ENCODE measurements around the gene UGT1A10.

UGT1A10 gene

GRCh38 chr2:233764761-233765160 is 128.5 kb downstream of the UGT1A10 start:
- Histone ChIP-seq H2AFZ (no peak overlapping the region), H3K79me2 (no peaks in the 10 kb centered on the region), H3K4me1 (no peaks in the 10 kb centered on the region), H3K4me3 (ENCODE audit: low read depth, low read length) (no peak overlapping the region), H3K9me3 (ENCODE audit: control insufficient read depth, low read length) (no peaks in the 10 kb centered on the region), H3K4me2 (ENCODE audit: low read length) (no peak overlapping the region), H3K36me3 (ENCODE audit: control insufficient read depth, insufficient read depth, low read length) (no peaks in the 10 kb centered on the region), H3K27ac (no peak overlapping the region), H3K27me3 (ENCODE audit: control insufficient read depth, insufficient read depth, low read length) (no peaks in the 10 kb centered on the region), H3K9ac (no peak overlapping the region)
- no peak for TF ChIP-seq CTCF (IDR thresholded peaks at IDR 0.05)

- no peak overlapping the region for H3K4me2 ChIP-seq (ENCODE audit: low read length)
- H3K79me2 ChIP-seq = no peaks in the 10 kb centered on the region
- no peak overlapping the region for H2AFZ ChIP-seq
- H3K4me3 ChIP-seq (ENCODE audit: low read depth, low read length) = no peak overlapping the region
- H3K36me3 ChIP-seq (ENCODE audit: control insufficient read depth, insufficient read depth, low read length) = no peaks in the 10 kb centered on the region
- H3K9ac ChIP-seq = no peak overlapping the region
- H3K27me3 ChIP-seq (ENCODE audit: control insufficient read depth, insufficient read depth, low read length) = no peaks in the 10 kb centered on the region
- H3K9me3 ChIP-seq (ENCODE audit: control insufficient read depth, low read length) = no peaks in the 10 kb centered on the region
- no peak for TF ChIP-seq CTCF (IDR thresholded peaks at IDR 0.05)
- H3K4me1 ChIP-seq = no peaks in the 10 kb centered on the region
- H3K27ac ChIP-seq = no peak overlapping the region
Measured at GRCh38 chr2:233766416-233766815, 130.2 kb downstream of the UGT1A10 start.

DNA sequence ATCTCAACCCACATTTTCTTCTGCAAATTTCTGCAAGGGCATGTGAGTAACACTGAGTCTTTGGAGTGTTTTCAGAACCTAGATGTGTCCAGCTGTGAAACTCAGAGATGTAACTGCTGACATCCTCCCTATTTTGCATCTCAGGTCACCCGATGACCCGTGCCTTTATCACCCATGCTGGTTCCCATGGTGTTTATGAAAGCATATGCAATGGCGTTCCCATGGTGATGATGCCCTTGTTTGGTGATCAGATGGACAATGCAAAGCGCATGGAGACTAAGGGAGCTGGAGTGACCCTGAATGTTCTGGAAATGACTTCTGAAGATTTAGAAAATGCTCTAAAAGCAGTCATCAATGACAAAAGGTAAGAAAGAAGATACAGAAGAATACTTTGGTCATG is 131.8 kb downstream of the UGT1A10 start:
- Histone ChIP-seq H3K27ac (no peak overlapping the region), H3K27me3 (ENCODE audit: control insufficient read depth, insufficient read depth, low read length) (no peaks in the 10 kb centered on the region), H3K4me2 (ENCODE audit: low read length) (no peak overlapping the region), H3K36me3 (ENCODE audit: control insufficient read depth, insufficient read depth, low read length) (no peaks in the 10 kb centered on the region), H2AFZ (no peak overlapping the region), H3K79me2 (no peaks in the 10 kb centered on the region), H3K4me3 (ENCODE audit: low read depth, low read length) (no peak overlapping the region), H3K9me3 (ENCODE audit: control insufficient read depth, low read length) (no peaks in the 10 kb centered on the region), H3K9ac (no peak overlapping the region), H3K4me1 (no peaks in the 10 kb centered on the region)
- no peak for TF ChIP-seq CTCF (IDR thresholded peaks at IDR 0.05)

DNA sequence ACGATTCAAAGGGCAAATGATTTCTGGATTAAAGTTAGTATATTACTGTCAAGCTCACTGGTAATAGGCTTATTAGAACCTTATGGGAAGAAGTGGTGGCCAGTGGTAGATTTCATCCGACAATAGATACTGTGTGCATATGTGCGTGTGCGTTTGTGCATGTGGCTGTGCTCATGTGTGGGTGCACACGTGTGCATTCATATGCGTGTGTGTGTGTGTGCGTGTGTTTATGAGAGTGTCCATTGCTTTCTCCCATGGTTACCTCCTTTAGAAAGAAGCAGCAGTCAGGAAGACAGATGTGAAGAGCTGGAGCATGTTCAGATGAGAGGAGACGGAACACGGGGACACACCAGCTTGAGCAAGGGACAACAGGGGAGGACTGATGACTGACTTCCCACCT is 133.0 kb downstream of the UGT1A10 start:
- H3K79me2 ChIP-seq = no peaks in the 10 kb centered on the region
- no peak for TF ChIP-seq CTCF (IDR thresholded peaks at IDR 0.05)
- H3K27ac ChIP-seq = no peak overlapping the region
- no peak overlapping the region for H3K9ac ChIP-seq
- H3K27me3 ChIP-seq (ENCODE audit: control insufficient read depth, insufficient read depth, low read length) = no peaks in the 10 kb centered on the region
- H2AFZ ChIP-seq = no peak overlapping the region
- H3K4me2 ChIP-seq (ENCODE audit: low read length) = no peak overlapping the region
- no peaks in the 10 kb centered on the region for H3K9me3 ChIP-seq (ENCODE audit: control insufficient read depth, low read length)
- H3K4me1 ChIP-seq = no peaks in the 10 kb centered on the region
- no peak overlapping the region for H3K4me3 ChIP-seq (ENCODE audit: low read depth, low read length)
- H3K36me3 ChIP-seq (ENCODE audit: control insufficient read depth, insufficient read depth, low read length) = no peaks in the 10 kb centered on the region

GRCh38 chr2:233772153-233772552 is 135.9 kb downstream of the UGT1A10 start:
- no peak overlapping the region for H2AFZ ChIP-seq
- no peaks in the 10 kb centered on the region for H3K4me1 ChIP-seq
- no peaks in the 10 kb centered on the region for H3K9me3 ChIP-seq (ENCODE audit: control insufficient read depth, low read length)
- H3K9ac ChIP-seq = no peak overlapping the region
- H3K36me3 ChIP-seq (ENCODE audit: control insufficient read depth, insufficient read depth, low read length) = no peaks in the 10 kb centered on the region
- no peak overlapping the region for H3K4me2 ChIP-seq (ENCODE audit: low read length)
- no peak overlapping the region for H3K27ac ChIP-seq
- no peaks in the 10 kb centered on the region for H3K27me3 ChIP-seq (ENCODE audit: control insufficient read depth, insufficient read depth, low read length)
- no peak for TF ChIP-seq CTCF (IDR thresholded peaks at IDR 0.05)
- H3K79me2 ChIP-seq = no peaks in the 10 kb centered on the region
- no peak overlapping the region for H3K4me3 ChIP-seq (ENCODE audit: low read depth, low read length)
